ENCODE data around the gene TPP1. TPM values are rescaled to one million over a fixed set of nuclear protein-coding genes. Genes with fewer than 3 reads are reported as not detected.
A peak's percentile ranks its signal among the peaks of the same experiment; 100 is the strongest.

TPP1 gene
- total and polyA plus RNA-seq, 10 of the 15 experiments (the other 5 are each of a cell fraction or from before 2014, with no cell fraction given): 7.5 to 64.6 (median 38.3) TPM

DNA sequence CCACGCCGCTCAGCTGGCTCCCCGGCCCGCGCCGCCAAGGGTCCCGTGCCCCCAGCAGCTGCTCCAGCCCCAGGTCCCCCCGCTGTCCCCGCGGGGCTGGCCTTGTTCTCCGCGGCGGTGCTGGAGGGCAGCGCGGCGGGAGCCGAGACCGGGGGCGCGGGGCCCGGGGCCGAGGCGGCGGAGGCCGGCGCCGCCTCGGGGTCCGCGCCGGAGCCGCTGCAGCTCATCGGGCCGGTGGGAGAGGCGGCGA lies 7.3 kb downstream of the TPP1 start (continued):
- TF ChIP-seq, protein P1, sequence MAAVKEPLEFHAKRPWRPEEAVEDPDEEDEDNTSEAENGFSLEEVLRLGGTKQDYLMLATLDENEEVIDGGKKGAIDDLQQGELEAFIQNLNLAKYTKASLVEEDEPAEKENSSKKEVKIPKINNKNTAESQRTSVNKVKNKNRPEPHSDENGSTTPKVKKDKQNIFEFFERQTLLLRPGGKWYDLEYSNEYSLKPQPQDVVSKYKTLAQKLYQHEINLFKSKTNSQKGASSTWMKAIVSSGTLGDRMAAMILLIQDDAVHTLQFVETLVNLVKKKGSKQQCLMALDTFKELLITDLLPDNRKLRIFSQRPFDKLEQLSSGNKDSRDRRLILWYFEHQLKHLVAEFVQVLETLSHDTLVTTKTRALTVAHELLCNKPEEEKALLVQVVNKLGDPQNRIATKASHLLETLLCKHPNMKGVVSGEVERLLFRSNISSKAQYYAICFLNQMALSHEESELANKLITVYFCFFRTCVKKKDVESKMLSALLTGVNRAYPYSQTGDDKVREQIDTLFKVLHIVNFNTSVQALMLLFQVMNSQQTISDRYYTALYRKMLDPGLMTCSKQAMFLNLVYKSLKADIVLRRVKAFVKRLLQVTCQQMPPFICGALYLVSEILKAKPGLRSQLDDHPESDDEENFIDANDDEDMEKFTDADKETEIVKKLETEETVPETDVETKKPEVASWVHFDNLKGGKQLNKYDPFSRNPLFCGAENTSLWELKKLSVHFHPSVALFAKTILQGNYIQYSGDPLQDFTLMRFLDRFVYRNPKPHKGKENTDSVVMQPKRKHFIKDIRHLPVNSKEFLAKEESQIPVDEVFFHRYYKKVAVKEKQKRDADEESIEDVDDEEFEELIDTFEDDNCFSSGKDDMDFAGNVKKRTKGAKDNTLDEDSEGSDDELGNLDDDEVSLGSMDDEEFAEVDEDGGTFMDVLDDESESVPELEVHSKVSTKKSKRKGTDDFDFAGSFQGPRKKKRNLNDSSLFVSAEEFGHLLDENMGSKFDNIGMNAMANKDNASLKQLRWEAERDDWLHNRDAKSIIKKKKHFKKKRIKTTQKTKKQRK (IDR thresholded peaks at IDR 0.05; ENCODE audit: low read depth, low read length): no peak
- TF ChIP-seq, protein P2, sequence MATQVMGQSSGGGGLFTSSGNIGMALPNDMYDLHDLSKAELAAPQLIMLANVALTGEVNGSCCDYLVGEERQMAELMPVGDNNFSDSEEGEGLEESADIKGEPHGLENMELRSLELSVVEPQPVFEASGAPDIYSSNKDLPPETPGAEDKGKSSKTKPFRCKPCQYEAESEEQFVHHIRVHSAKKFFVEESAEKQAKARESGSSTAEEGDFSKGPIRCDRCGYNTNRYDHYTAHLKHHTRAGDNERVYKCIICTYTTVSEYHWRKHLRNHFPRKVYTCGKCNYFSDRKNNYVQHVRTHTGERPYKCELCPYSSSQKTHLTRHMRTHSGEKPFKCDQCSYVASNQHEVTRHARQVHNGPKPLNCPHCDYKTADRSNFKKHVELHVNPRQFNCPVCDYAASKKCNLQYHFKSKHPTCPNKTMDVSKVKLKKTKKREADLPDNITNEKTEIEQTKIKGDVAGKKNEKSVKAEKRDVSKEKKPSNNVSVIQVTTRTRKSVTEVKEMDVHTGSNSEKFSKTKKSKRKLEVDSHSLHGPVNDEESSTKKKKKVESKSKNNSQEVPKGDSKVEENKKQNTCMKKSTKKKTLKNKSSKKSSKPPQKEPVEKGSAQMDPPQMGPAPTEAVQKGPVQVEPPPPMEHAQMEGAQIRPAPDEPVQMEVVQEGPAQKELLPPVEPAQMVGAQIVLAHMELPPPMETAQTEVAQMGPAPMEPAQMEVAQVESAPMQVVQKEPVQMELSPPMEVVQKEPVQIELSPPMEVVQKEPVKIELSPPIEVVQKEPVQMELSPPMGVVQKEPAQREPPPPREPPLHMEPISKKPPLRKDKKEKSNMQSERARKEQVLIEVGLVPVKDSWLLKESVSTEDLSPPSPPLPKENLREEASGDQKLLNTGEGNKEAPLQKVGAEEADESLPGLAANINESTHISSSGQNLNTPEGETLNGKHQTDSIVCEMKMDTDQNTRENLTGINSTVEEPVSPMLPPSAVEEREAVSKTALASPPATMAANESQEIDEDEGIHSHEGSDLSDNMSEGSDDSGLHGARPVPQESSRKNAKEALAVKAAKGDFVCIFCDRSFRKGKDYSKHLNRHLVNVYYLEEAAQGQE (IDR thresholded peaks at IDR 0.05; ENCODE audit: low read depth, low read length): no peak
- TF ChIP-seq RAD51 (IDR thresholded peaks at IDR 0.05) (no peak), DPF2 (IDR thresholded peaks at IDR 0.05) (no peak), MYB (IDR thresholded peaks at IDR 0.05; ENCODE audit: borderline replicate concordance, low read depth, low read length) (no peak), NR2F1 (conservative IDR thresholded peaks at IDR 0.05) (peak; percentile 55; the same call in 1 of the 2 replicates), SP1 (IDR thresholded peaks at IDR 0.05; ENCODE audit: low read depth, low read length) (no peak), TAF1 (IDR thresholded peaks at IDR 0.05; ENCODE audit: borderline replicate concordance, low read depth, low read length) (no peak), ZNF24 (IDR thresholded peaks at IDR 0.05) (no peak), KLF5 (IDR thresholded peaks at IDR 0.05; ENCODE audit: partially characterized antibody) (no peak), SREBF2 (IDR thresholded peaks at IDR 0.05; ENCODE audit: low read length) (no peak), SPI1 (IDR thresholded peaks at IDR 0.05; ENCODE audit: borderline replicate concordance, insufficient read depth, low read depth, low read length) (no peak), FOXK2 (IDR thresholded peaks at IDR 0.05) (no peak), HDAC6 (IDR thresholded peaks at IDR 0.05; ENCODE audit: unreplicated experiment) (no peak), RUNX3 (IDR thresholded peaks at IDR 0.05; ENCODE audit: low read length) (no peak), ZZZ3 (IDR thresholded peaks at IDR 0.05; ENCODE audit: control insufficient read depth, insufficient read length, low read depth) (no peak), STAT1 (conservative IDR thresholded peaks at IDR 0.05) (no peak), ETV6 (conservative IDR thresholded peaks at IDR 0.05 in 1 of 2, IDR thresholded peaks at IDR 0.05 in 1 of 2; ENCODE audit: borderline replicate concordance in 1 of 2, low read depth in 1 of 2) (no peak), JUND (IDR thresholded peaks at IDR 0.05; ENCODE audit: low read depth, low read length) (no peak), RFX5 (IDR thresholded peaks at IDR 0.05; ENCODE audit: low read depth, low read length) (no peak), TCF7 (IDR thresholded peaks at IDR 0.05; ENCODE audit: borderline replicate concordance) (no peak)
- TF ChIP-seq, protein P3, sequence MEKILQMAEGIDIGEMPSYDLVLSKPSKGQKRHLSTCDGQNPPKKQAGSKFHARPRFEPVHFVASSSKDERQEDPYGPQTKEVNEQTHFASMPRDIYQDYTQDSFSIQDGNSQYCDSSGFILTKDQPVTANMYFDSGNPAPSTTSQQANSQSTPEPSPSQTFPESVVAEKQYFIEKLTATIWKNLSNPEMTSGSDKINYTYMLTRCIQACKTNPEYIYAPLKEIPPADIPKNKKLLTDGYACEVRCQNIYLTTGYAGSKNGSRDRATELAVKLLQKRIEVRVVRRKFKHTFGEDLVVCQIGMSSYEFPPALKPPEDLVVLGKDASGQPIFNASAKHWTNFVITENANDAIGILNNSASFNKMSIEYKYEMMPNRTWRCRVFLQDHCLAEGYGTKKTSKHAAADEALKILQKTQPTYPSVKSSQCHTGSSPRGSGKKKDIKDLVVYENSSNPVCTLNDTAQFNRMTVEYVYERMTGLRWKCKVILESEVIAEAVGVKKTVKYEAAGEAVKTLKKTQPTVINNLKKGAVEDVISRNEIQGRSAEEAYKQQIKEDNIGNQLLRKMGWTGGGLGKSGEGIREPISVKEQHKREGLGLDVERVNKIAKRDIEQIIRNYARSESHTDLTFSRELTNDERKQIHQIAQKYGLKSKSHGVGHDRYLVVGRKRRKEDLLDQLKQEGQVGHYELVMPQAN (conservative IDR thresholded peaks at IDR 0.05): peak; percentile 88
- TF ChIP-seq, protein P4, sequence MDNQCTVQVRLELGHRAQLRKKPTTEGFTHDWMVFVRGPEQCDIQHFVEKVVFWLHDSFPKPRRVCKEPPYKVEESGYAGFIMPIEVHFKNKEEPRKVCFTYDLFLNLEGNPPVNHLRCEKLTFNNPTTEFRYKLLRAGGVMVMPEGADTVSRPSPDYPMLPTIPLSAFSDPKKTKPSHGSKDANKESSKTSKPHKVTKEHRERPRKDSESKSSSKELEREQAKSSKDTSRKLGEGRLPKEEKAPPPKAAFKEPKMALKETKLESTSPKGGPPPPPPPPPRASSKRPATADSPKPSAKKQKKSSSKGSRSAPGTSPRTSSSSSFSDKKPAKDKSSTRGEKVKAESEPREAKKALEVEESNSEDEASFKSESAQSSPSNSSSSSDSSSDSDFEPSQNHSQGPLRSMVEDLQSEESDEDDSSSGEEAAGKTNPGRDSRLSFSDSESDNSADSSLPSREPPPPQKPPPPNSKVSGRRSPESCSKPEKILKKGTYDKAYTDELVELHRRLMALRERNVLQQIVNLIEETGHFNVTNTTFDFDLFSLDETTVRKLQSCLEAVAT (IDR thresholded peaks at IDR 0.05): no peak

All from GM12878 (cell line).